IMR-90 (cell line): Measurements from ENCODE around the gene CARMIL1. TPM values are rescaled to one million over a fixed set of nuclear protein-coding genes. Genes with fewer than 3 reads are reported as not detected.

ENCODE experiments used
- ATAC-seq: fragments of 200-7000 bp; cut with Tn5 transposase; 2 replicates; pipeline ENCODE4 v1.9.1; 2020; ENCODE audit warnings: low read depth, mild to moderate bottlenecking, moderate library complexity
- BruUV-seq: library from RNA; stranded (reverse); fragments of 400-500 nt; replicated peaks from 2 replicates; lab custom pipeline; 2021; lab: Mats Ljungman, UMichigan
- CTCF ChIA-PET: fragments of 300-600 bp; formaldehyde crosslinking; extraction: SDS; loops from one replicate; lab custom pipeline; 2021; ENCODE audit warnings: antibody characterized with exemption; lab: Yijun Ruan, JAX
- POLR2A ChIA-PET: fragments of 300-600 bp; sonication (Branson Sonifier 250); formaldehyde crosslinking; loops from one replicate; lab custom pipeline; 2022; ENCODE audit warnings: antibody characterized with exemption; ENCODE audit not compliant: unreplicated experiment; lab: Charles Lee
- DNase-seq: peaks from one replicate; pipeline ENCODE4 v3.0.0; 2013
- H2AFZ ChIP-seq: replicated peaks from 2 replicates; pipeline ENCODE3; 2013; ENCODE audit warnings: low read length, mild to moderate bottlenecking; ENCODE audit not compliant: poor library complexity
- H2AK5ac ChIP-seq: 2 replicates; pipeline ENCODE4 v1.6.1; 2013; ENCODE audit warnings: low read depth, low read length, inconsistent platforms
- H2AK9ac ChIP-seq: replicated peaks from 2 replicates; pipeline ENCODE3; 2013; ENCODE audit warnings: mild to moderate bottlenecking, low read depth, low read length, moderate library complexity; ENCODE audit not compliant: poor library complexity
- H2BK120ac ChIP-seq: 2 replicates; pipeline ENCODE4 v1.6.1; 2013; ENCODE audit warnings: low read depth, low read length, inconsistent platforms
- H2BK15ac ChIP-seq: 3 replicates; pipeline ENCODE4 v1.6.1; 2013; ENCODE audit warnings: low read depth, low read length, inconsistent platforms
- H2BK20ac ChIP-seq: 2 replicates; pipeline ENCODE4 v1.6.1; 2013; ENCODE audit warnings: low read depth, mild to moderate bottlenecking, inconsistent platforms, low read length, moderate library complexity
- H2BK5ac ChIP-seq: 2 replicates; pipeline ENCODE4 v1.6.1; 2013; ENCODE audit warnings: mild to moderate bottlenecking, low read depth, low read length, inconsistent platforms; ENCODE audit not compliant: poor library complexity, severe bottlenecking
- H3K14ac ChIP-seq: replicated peaks from 2 replicates; pipeline ENCODE4 v1.6.1; 2013; ENCODE audit warnings: low read depth, low read length, inconsistent platforms
- H3K18ac ChIP-seq: 2 replicates; pipeline ENCODE4 v1.6.1; 2013; ENCODE audit warnings: low read depth, low read length, control low read depth
- H3K23ac ChIP-seq: 2 replicates; pipeline ENCODE4 v1.6.1; 2013; ENCODE audit warnings: low read depth, low read length, inconsistent platforms
- H3K27ac ChIP-seq: 2 replicates; pipeline ENCODE4 v1.5.1; 2013; ENCODE audit warnings: mild to moderate bottlenecking, control low read depth, low read length; ENCODE audit not compliant: insufficient read depth
- H3K27me3 ChIP-seq: 2 replicates; pipeline ENCODE4 v1.6.1; 2013; ENCODE audit warnings: low read length; ENCODE audit not compliant: control insufficient read depth, insufficient read depth
- H3K36me3 ChIP-seq: 2 replicates; pipeline ENCODE4 v1.6.1; 2013; ENCODE audit warnings: low read length, mixed read lengths; ENCODE audit not compliant: control insufficient read depth, insufficient read depth
- H3K4ac ChIP-seq: 2 replicates; pipeline ENCODE4 v1.6.1; 2013; ENCODE audit warnings: low read depth, low read length, inconsistent platforms
- H3K4me1 ChIP-seq: 2 replicates; pipeline ENCODE4 v1.6.1; 2013; ENCODE audit warnings: low read length, mixed read lengths; ENCODE audit not compliant: control insufficient read depth, insufficient read depth
- H3K4me2 ChIP-seq: 2 replicates; pipeline ENCODE4 v1.6.1; 2013; ENCODE audit warnings: low read depth, mild to moderate bottlenecking, control low read depth, low read length, moderate library complexity
- H3K4me3 ChIP-seq: 2 replicates; pipeline ENCODE4 v1.5.1; 2013; ENCODE audit warnings: low read depth, mild to moderate bottlenecking, control low read depth, low read length, moderate library complexity; ENCODE audit not compliant: insufficient read depth
- H3K56ac ChIP-seq: 2 replicates; pipeline ENCODE4 v1.6.1; 2013; ENCODE audit warnings: low read length, inconsistent platforms; ENCODE audit not compliant: insufficient read depth; ENCODE audit errors: extremely low read depth
- H3K79me1 ChIP-seq, 2 experiments: 2 replicates each; pipeline ENCODE4 v1.6.1; 2013; ENCODE audit warnings: low read length in 2 of 2, inconsistent platforms in 1 of 2, low read depth in 1 of 2
- H3K9ac ChIP-seq: 2 replicates; pipeline ENCODE4 v1.6.1; 2013; ENCODE audit warnings: low read depth, low read length, control low read depth
- H3K9me1 ChIP-seq: 2 replicates; pipeline ENCODE4 v1.6.1; 2013; ENCODE audit warnings: low read length, inconsistent platforms; ENCODE audit not compliant: insufficient read depth
- H3K9me3 ChIP-seq: 2 replicates; pipeline ENCODE4 v1.6.1; 2013; ENCODE audit warnings: low read length; ENCODE audit not compliant: control insufficient read depth, insufficient read depth
- H4K20me1 ChIP-seq: 2 replicates; pipeline ENCODE4 v1.6.1; 2013; ENCODE audit warnings: low read length, inconsistent platforms; ENCODE audit not compliant: insufficient read depth
- H4K5ac ChIP-seq: 2 replicates; pipeline ENCODE4 v1.6.1; 2013; ENCODE audit warnings: mild to moderate bottlenecking, low read depth, low read length, control low read depth
- H4K8ac ChIP-seq, 2 experiments: 2 replicates each; pipeline ENCODE4 v1.6.1; 2013; ENCODE audit warnings: low read depth in 2 of 2, low read length in 2 of 2, control low read depth in 1 of 2, inconsistent platforms in 1 of 2
- H4K91ac ChIP-seq: 2 replicates; pipeline ENCODE4 v1.6.1; 2013; ENCODE audit warnings: low read depth, low read length, inconsistent platforms; ENCODE audit not compliant: insufficient read depth
- BHLHE40 ChIP-seq: fragments of 150-350 bp; IDR thresholded peaks from 2 replicates; pipeline ENCODE4 v1.6.1; 2016; ENCODE audit warnings: mild to moderate bottlenecking, low read depth, low read length
- CEBPB ChIP-seq: IDR thresholded peaks from 2 replicates; pipeline ENCODE4 v1.6.1; 2012; ENCODE audit warnings: low read depth, low read length, improper control_type of control experiment
- ELK1 ChIP-seq: fragments of 150-350 bp; IDR thresholded peaks from 2 replicates; pipeline ENCODE4 v1.6.1; 2016; ENCODE audit warnings: low read depth, mild to moderate bottlenecking, low read length, moderate library complexity, borderline replicate concordance
- FOS ChIP-seq: fragments of 150-350 bp; IDR thresholded peaks from 2 replicates; pipeline ENCODE4 v1.6.1; 2016; ENCODE audit warnings: low read depth, low read length
- MAFK ChIP-seq: IDR thresholded peaks from 2 replicates; pipeline ENCODE4 v1.6.1; 2012; ENCODE audit warnings: low read depth, low read length, improper control_type of control experiment
- MXI1 ChIP-seq: IDR thresholded peaks from 2 replicates; pipeline ENCODE4 v1.6.1; 2012; ENCODE audit warnings: low read depth, mild to moderate bottlenecking, low read length, moderate library complexity, borderline replicate concordance
- NFE2L2 ChIP-seq: fragments of 150-350 bp; IDR thresholded peaks from 2 replicates; pipeline ENCODE4 v1.6.1; 2016; ENCODE audit warnings: low read depth, mild to moderate bottlenecking, low read length
- POLR2A ChIP-seq: IDR thresholded peaks from 2 replicates; pipeline ENCODE4 v1.6.1; 2012; ENCODE audit warnings: mild to moderate bottlenecking, low read depth, low read length
- RAD21 ChIP-seq: IDR thresholded peaks from 2 replicates; pipeline ENCODE4 v1.6.1; 2012; ENCODE audit warnings: low read length, improper control_type of control experiment
- RCOR1 ChIP-seq: IDR thresholded peaks from 2 replicates; pipeline ENCODE4 v1.6.1; 2012; ENCODE audit warnings: mild to moderate bottlenecking, low read length, improper control_type of control experiment; ENCODE audit not compliant: insufficient replicate concordance
- RFX5 ChIP-seq: IDR thresholded peaks from 2 replicates; pipeline ENCODE4 v1.8.0; 2012; ENCODE audit warnings: low read depth, mild to moderate bottlenecking, low read length, moderate library complexity
- WGBS, 2 experiments: methylation state at CpG; one replicate each; pipeline versions ENCODE4 v1.1.5 to v1.1.7; 2013; ENCODE audit warnings: missing lambda C conversion rate in 2 of 2; ENCODE audit not compliant: insufficient read length in 1 of 2; ENCODE audit errors: extremely low coverage in 2 of 2; 5-methylcytosine and 5-hydroxymethylcytosine counted together
- dilution Hi-C: fragments of 300-500 bp; cut with HindIII; formaldehyde crosslinking; loops from one replicate; pipeline ENCODE4 v1.14.3; 2018; ENCODE audit warnings: low sequenced_read_pairs; ENCODE audit not compliant: unreplicated experiment
- in situ Hi-C: fragments of 300-500 bp; cut with MboI; formaldehyde crosslinking; loops from 3 replicates; pipeline ENCODE4 v1.14.3; 2019; ENCODE audit warnings: low sequenced_read_pairs, inconsistent platforms, mixed read lengths
- intact Hi-C: fragments of 100-400 bp; cut with micrococcal nuclease; formaldehyde crosslinking; loops from 2 replicates; pipeline ENCODE4 v1.10.0; 2022
- polyA plus RNA-seq, 3 experiments: library from polyadenylated mRNA; depleted of rRNA; stranded (reverse); fragments of >200 nt; gene quantifications; 2 replicates each; pipeline ENCODE4 v1.2.3, GENCODE V29; 2012; ENCODE audit warnings: low replicate concordance in 1 of 3
- total RNA-seq: library from RNA; depleted of rRNA; stranded (reverse); fragments of >200 nt; gene quantifications from 2 replicates; pipeline ENCODE4 v1.2.3, GENCODE V29; 2012
- TF ChIP-seq, protein P1 (sequence below): fragments of 150-350 bp; IDR thresholded peaks from 2 replicates; pipeline ENCODE4 v1.6.1; 2017; ENCODE audit warnings: mild to moderate bottlenecking, antibody characterized with exemption, low read length, low read depth
- TF ChIP-seq, protein P2 (sequence below): conservative IDR thresholded peaks from 2 replicates; pipeline ENCODE4 v1.5.1; 2012; ENCODE audit warnings: mild to moderate bottlenecking, low read depth, low read length, improper control_type of control experiment

CARMIL1 gene
- total and polyA plus RNA-seq, 2 of the 4 experiments (the other 2 are of a cell fraction) = 1.3 to 2.9 TPM

DNA sequence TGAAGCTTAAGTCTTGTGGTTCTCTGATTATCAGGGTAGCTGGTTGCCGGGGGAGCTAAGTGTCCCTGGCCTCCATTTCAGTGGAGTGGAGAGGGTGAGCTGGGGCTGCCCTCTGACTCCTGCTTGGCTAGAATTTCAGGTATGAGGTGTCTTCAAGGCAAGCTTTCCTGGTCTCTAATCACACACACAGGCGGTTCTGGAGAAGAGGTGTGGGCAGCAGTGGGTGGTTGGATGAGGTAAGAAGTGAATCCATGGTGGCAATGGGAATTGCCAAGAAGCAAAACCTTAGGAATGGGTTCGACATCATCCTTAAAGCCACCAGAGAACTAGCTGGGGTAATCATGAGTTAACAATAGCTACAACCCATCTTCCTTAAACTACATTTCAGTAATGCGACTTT is 157.6 kb downstream of the CARMIL1 start:
- ChIA-PET POLR2A (no interaction called here), CTCF (interaction anchor here (1.0 kb wide), 2 partner anchors 11 to 53 kb away, joined by 3 read pairs; no protein-coding TSS in a partner anchor)
- Histone ChIP-seq H3K23ac (no peak overlapping the region), H3K4me2 (no peak overlapping the region), H3K36me3 (no peaks in the 10 kb centered on the region), H3K4me3 (no peak overlapping the region), H2AK9ac (no peak overlapping the region), H2BK20ac (no peak overlapping the region), H2BK15ac (no peak overlapping the region), H4K5ac (no peak overlapping the region), H4K20me1 (no peaks in the 10 kb centered on the region), H3K4me1 (no peaks in the 10 kb centered on the region), H3K27ac (no peak overlapping the region), H2AK5ac (no peak overlapping the region), H4K8ac (no peak overlapping the region), H3K9ac (no peak overlapping the region), H3K9me1 (no peaks in the 10 kb centered on the region), H4K91ac (no peak overlapping the region), H3K14ac (no peak overlapping the region), H3K27me3 (no peaks in the 10 kb centered on the region), H3K56ac (no peak overlapping the region), H2BK120ac (no peak overlapping the region), H3K18ac (no peak overlapping the region), H2AFZ (no peak overlapping the region), H3K79me1 (no peaks in the 10 kb centered on the region), H3K9me3 (no peaks in the 10 kb centered on the region), H3K4ac (no peak overlapping the region), H2BK5ac (no peak overlapping the region)
- in situ Hi-C loops (no loop called here), intact Hi-C loops (no loop called here), dilution Hi-C loops (no loop called here)
- BruUV-seq = no TSS peak
- no CpG with 5 or more reads among the region's 4 CpGs for WGBS, 2 experiments
- DNase-seq (no peak), ATAC-seq (no peak)
- TF ChIP-seq CEBPB = no peak
- TF ChIP-seq, protein P1, sequence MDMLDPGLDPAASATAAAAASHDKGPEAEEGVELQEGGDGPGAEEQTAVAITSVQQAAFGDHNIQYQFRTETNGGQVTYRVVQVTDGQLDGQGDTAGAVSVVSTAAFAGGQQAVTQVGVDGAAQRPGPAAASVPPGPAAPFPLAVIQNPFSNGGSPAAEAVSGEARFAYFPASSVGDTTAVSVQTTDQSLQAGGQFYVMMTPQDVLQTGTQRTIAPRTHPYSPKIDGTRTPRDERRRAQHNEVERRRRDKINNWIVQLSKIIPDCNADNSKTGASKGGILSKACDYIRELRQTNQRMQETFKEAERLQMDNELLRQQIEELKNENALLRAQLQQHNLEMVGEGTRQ = no peak
- TF ChIP-seq BHLHE40 = no peak
- no peak for TF ChIP-seq MXI1
- no peak for TF ChIP-seq FOS
- TF ChIP-seq, protein P2, sequence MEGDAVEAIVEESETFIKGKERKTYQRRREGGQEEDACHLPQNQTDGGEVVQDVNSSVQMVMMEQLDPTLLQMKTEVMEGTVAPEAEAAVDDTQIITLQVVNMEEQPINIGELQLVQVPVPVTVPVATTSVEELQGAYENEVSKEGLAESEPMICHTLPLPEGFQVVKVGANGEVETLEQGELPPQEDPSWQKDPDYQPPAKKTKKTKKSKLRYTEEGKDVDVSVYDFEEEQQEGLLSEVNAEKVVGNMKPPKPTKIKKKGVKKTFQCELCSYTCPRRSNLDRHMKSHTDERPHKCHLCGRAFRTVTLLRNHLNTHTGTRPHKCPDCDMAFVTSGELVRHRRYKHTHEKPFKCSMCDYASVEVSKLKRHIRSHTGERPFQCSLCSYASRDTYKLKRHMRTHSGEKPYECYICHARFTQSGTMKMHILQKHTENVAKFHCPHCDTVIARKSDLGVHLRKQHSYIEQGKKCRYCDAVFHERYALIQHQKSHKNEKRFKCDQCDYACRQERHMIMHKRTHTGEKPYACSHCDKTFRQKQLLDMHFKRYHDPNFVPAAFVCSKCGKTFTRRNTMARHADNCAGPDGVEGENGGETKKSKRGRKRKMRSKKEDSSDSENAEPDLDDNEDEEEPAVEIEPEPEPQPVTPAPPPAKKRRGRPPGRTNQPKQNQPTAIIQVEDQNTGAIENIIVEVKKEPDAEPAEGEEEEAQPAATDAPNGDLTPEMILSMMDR = no peak
- no peak for TF ChIP-seq ELK1
- TF ChIP-seq POLR2A = no peak
- TF ChIP-seq RAD21 = no peak
- no peak for TF ChIP-seq RCOR1
- TF ChIP-seq RFX5 = no peak
- no peak for TF ChIP-seq NFE2L2
- no peak for TF ChIP-seq MAFK
